A549 (cell line): Measurements from ENCODE around the gene PCDHGA7. TPM values are rescaled to one million over a fixed set of nuclear protein-coding genes. Genes with fewer than 3 reads are reported as not detected.

Source experiments
- polyA plus RNA-seq, 4 experiments: library from polyadenylated mRNA; depleted of rRNA in 3 of 4; stranded (reverse); fragments of >200 nt; fragmentation: RNase III in 1 of 4; extraction: RNeasy Plus Mini Kit Qiagen cat#74134 plus additional on column Dnase treatment in 1 of 4; gene quantifications; 2 replicates in 3 of 4; 3 replicates in 1 of 4; pipeline ENCODE4 v1.2.3, GENCODE V29; 2011 to 2017

Gene PCDHGA7
- polyA plus RNA-seq, 2 of the 4 experiments (the other 2 are of a cell fraction) = 0.76 to 1.1 TPM

Other genes starting within 250 kb of the PCDHGA7 start
Only the 30 nearest of the 36 such genes appear.
- gene PCDHB9, start 195.6 kb upstream of the PCDHGA7 start, polyA plus RNA-seq (2011; rRNA removed) = 0.12 TPM in 1 of 2 replicates, not detected in the other
- 0.01 to 0.13 TPM (median 0.11 TPM) in 3 replicates for gene PCDHB9, start 195.6 kb upstream of the PCDHGA7 start, polyA plus RNA-seq (2017; fragmentation: RNase III; extraction: RNeasy Plus Mini Kit Qiagen cat#74134 plus additional on column Dnase treatment)
- 0.03 and 0.06 TPM in 2 replicates for gene PCDHB10, start 190.4 kb upstream of the PCDHGA7 start, polyA plus RNA-seq (2011; rRNA removed)
- 0.04 TPM in 1 of 3 replicates, not detected in the others for gene PCDHB10, start 190.4 kb upstream of the PCDHGA7 start, polyA plus RNA-seq (2017; fragmentation: RNase III; extraction: RNeasy Plus Mini Kit Qiagen cat#74134 plus additional on column Dnase treatment)
- gene PCDHB11, start 183.1 kb upstream of the PCDHGA7 start, polyA plus RNA-seq (2011; rRNA removed) = 0.21 and 0.22 TPM in 2 replicates
- 0.05 to 0.08 TPM (median 0.07 TPM) in 3 replicates for gene PCDHB11, start 183.1 kb upstream of the PCDHGA7 start, polyA plus RNA-seq (2017; fragmentation: RNase III; extraction: RNeasy Plus Mini Kit Qiagen cat#74134 plus additional on column Dnase treatment)
- gene PCDHB12, start 174.0 kb upstream of the PCDHGA7 start, polyA plus RNA-seq (2011; rRNA removed) = 0.05 TPM in 2 replicates
- gene PCDHB12, start 174.0 kb upstream of the PCDHGA7 start, polyA plus RNA-seq (2017; fragmentation: RNase III; extraction: RNeasy Plus Mini Kit Qiagen cat#74134 plus additional on column Dnase treatment) = not detected in 3 replicates
- gene PCDHB13, start 168.8 kb upstream of the PCDHGA7 start, polyA plus RNA-seq (2011; rRNA removed) = 0.19 and 0.28 TPM in 2 replicates
- 0.05 to 0.08 TPM (median 0.08 TPM) in 3 replicates for gene PCDHB13, start 168.8 kb upstream of the PCDHGA7 start, polyA plus RNA-seq (2017; fragmentation: RNase III; extraction: RNeasy Plus Mini Kit Qiagen cat#74134 plus additional on column Dnase treatment)
- gene PCDHB14, start 159.4 kb upstream of the PCDHGA7 start, polyA plus RNA-seq (2011; rRNA removed) = 0.13 and 0.14 TPM in 2 replicates
- gene PCDHB14, start 159.4 kb upstream of the PCDHGA7 start, polyA plus RNA-seq (2017; fragmentation: RNase III; extraction: RNeasy Plus Mini Kit Qiagen cat#74134 plus additional on column Dnase treatment) = 0.05 to 0.12 TPM (median 0.09 TPM) in 3 replicates
- gene PCDHB15, start 137.3 kb upstream of the PCDHGA7 start, polyA plus RNA-seq (2011; rRNA removed) = 0.09 and 0.13 TPM in 2 replicates
- gene PCDHB15, start 137.3 kb upstream of the PCDHGA7 start, polyA plus RNA-seq (2017; fragmentation: RNase III; extraction: RNeasy Plus Mini Kit Qiagen cat#74134 plus additional on column Dnase treatment) = 0.04 to 0.12 TPM (median 0.05 TPM) in 3 replicates
- 0.08 TPM in 1 of 2 replicates, not detected in the other for gene SLC25A2, start 78.7 kb upstream of the PCDHGA7 start, polyA plus RNA-seq (2011; rRNA removed)
- gene SLC25A2, start 78.7 kb upstream of the PCDHGA7 start, polyA plus RNA-seq (2017; fragmentation: RNase III; extraction: RNeasy Plus Mini Kit Qiagen cat#74134 plus additional on column Dnase treatment) = not detected in 3 replicates
- gene TAF7, start 62.0 kb upstream of the PCDHGA7 start, polyA plus RNA-seq (2011; rRNA removed) = 78.1 and 90.6 TPM in 2 replicates
- 67.3 to 72.6 TPM (median 71.3 TPM) in 3 replicates for gene TAF7, start 62.0 kb upstream of the PCDHGA7 start, polyA plus RNA-seq (2017; fragmentation: RNase III; extraction: RNeasy Plus Mini Kit Qiagen cat#74134 plus additional on column Dnase treatment)
- 0.66 and 0.71 TPM in 2 replicates for gene PCDHGA1, start 52.2 kb upstream of the PCDHGA7 start, polyA plus RNA-seq (2011; rRNA removed)
- gene PCDHGA1, start 52.2 kb upstream of the PCDHGA7 start, polyA plus RNA-seq (2017; fragmentation: RNase III; extraction: RNeasy Plus Mini Kit Qiagen cat#74134 plus additional on column Dnase treatment) = 0.32 to 0.42 TPM (median 0.33 TPM) in 3 replicates
- 1.6 and 1.7 TPM in 2 replicates for gene PCDHGA2, start 44.0 kb upstream of the PCDHGA7 start, polyA plus RNA-seq (2011; rRNA removed)
- gene PCDHGA2, start 44.0 kb upstream of the PCDHGA7 start, polyA plus RNA-seq (2017; fragmentation: RNase III; extraction: RNeasy Plus Mini Kit Qiagen cat#74134 plus additional on column Dnase treatment) = 0.47 to 0.78 TPM (median 0.58 TPM) in 3 replicates
- gene PCDHGA3, start 38.9 kb upstream of the PCDHGA7 start, polyA plus RNA-seq (2011; rRNA removed) = 0.07 TPM in 1 of 2 replicates, not detected in the other
- gene PCDHGA3, start 38.9 kb upstream of the PCDHGA7 start, polyA plus RNA-seq (2017; fragmentation: RNase III; extraction: RNeasy Plus Mini Kit Qiagen cat#74134 plus additional on column Dnase treatment) = not detected in 3 replicates
- gene PCDHGB1, start 32.6 kb upstream of the PCDHGA7 start, polyA plus RNA-seq (2011; rRNA removed) = 3.7 and 3.9 TPM in 2 replicates
- 1.3 to 1.6 TPM (median 1.5 TPM) in 3 replicates for gene PCDHGB1, start 32.6 kb upstream of the PCDHGA7 start, polyA plus RNA-seq (2017; fragmentation: RNase III; extraction: RNeasy Plus Mini Kit Qiagen cat#74134 plus additional on column Dnase treatment)
- 0.48 and 0.61 TPM in 2 replicates for gene PCDHGA4, start 27.7 kb upstream of the PCDHGA7 start, polyA plus RNA-seq (2011; rRNA removed)
- gene PCDHGA4, start 27.7 kb upstream of the PCDHGA7 start, polyA plus RNA-seq (2017; fragmentation: RNase III; extraction: RNeasy Plus Mini Kit Qiagen cat#74134 plus additional on column Dnase treatment) = 0.10 to 0.15 TPM (median 0.13 TPM) in 3 replicates
- gene PCDHGB2, start 22.7 kb upstream of the PCDHGA7 start, polyA plus RNA-seq (2011; rRNA removed) = 0.36 and 0.54 TPM in 2 replicates
- gene PCDHGB2, start 22.7 kb upstream of the PCDHGA7 start, polyA plus RNA-seq (2017; fragmentation: RNase III; extraction: RNeasy Plus Mini Kit Qiagen cat#74134 plus additional on column Dnase treatment) = 0.04 to 0.05 TPM (median 0.05 TPM) in 3 replicates
- gene PCDHGA5, start 18.6 kb upstream of the PCDHGA7 start, polyA plus RNA-seq (2011; rRNA removed) = 0.37 and 0.57 TPM in 2 replicates
- 0.09 to 0.18 TPM (median 0.13 TPM) in 3 replicates for gene PCDHGA5, start 18.6 kb upstream of the PCDHGA7 start, polyA plus RNA-seq (2017; fragmentation: RNase III; extraction: RNeasy Plus Mini Kit Qiagen cat#74134 plus additional on column Dnase treatment)
- 1.1 and 1.2 TPM in 2 replicates for gene PCDHGB3, start 12.5 kb upstream of the PCDHGA7 start, polyA plus RNA-seq (2011; rRNA removed)
- gene PCDHGB3, start 12.5 kb upstream of the PCDHGA7 start, polyA plus RNA-seq (2017; fragmentation: RNase III; extraction: RNeasy Plus Mini Kit Qiagen cat#74134 plus additional on column Dnase treatment) = 0.16 to 0.44 TPM (median 0.28 TPM) in 3 replicates
- 0.98 and 1.0 TPM in 2 replicates for gene PCDHGA6, start 8.9 kb upstream of the PCDHGA7 start, polyA plus RNA-seq (2011; rRNA removed)
- gene PCDHGA6, start 8.9 kb upstream of the PCDHGA7 start, polyA plus RNA-seq (2017; fragmentation: RNase III; extraction: RNeasy Plus Mini Kit Qiagen cat#74134 plus additional on column Dnase treatment) = 0.22 to 0.37 TPM (median 0.23 TPM) in 3 replicates
- gene PCDHGB4, start 5.0 kb downstream of the PCDHGA7 start, polyA plus RNA-seq (2011; rRNA removed) = 1.4 and 1.5 TPM in 2 replicates
- gene PCDHGB4, start 5.0 kb downstream of the PCDHGA7 start, polyA plus RNA-seq (2017; fragmentation: RNase III; extraction: RNeasy Plus Mini Kit Qiagen cat#74134 plus additional on column Dnase treatment) = 0.90 to 1.6 TPM (median 1.1 TPM) in 3 replicates
- gene PCDHGA8, start 9.9 kb downstream of the PCDHGA7 start, polyA plus RNA-seq (2011; rRNA removed) = 0.08 and 0.11 TPM in 2 replicates
- gene PCDHGA8, start 9.9 kb downstream of the PCDHGA7 start, polyA plus RNA-seq (2017; fragmentation: RNase III; extraction: RNeasy Plus Mini Kit Qiagen cat#74134 plus additional on column Dnase treatment) = 0.03 to 0.04 TPM (median 0.04 TPM) in 3 replicates
- 2.6 and 3.2 TPM in 2 replicates for gene PCDHGB5, start 15.2 kb downstream of the PCDHGA7 start, polyA plus RNA-seq (2011; rRNA removed)
- gene PCDHGB5, start 15.2 kb downstream of the PCDHGA7 start, polyA plus RNA-seq (2017; fragmentation: RNase III; extraction: RNeasy Plus Mini Kit Qiagen cat#74134 plus additional on column Dnase treatment) = 1.9 to 2.8 TPM (median 2.5 TPM) in 3 replicates
- 0.22 and 0.40 TPM in 2 replicates for gene PCDHGA9, start 20.0 kb downstream of the PCDHGA7 start, polyA plus RNA-seq (2011; rRNA removed)
- 0.01 to 0.09 TPM (median 0.03 TPM) in 3 replicates for gene PCDHGA9, start 20.0 kb downstream of the PCDHGA7 start, polyA plus RNA-seq (2017; fragmentation: RNase III; extraction: RNeasy Plus Mini Kit Qiagen cat#74134 plus additional on column Dnase treatment)
- gene PCDHGB6, start 25.3 kb downstream of the PCDHGA7 start, polyA plus RNA-seq (2011; rRNA removed) = 0.21 and 0.30 TPM in 2 replicates
- 0.08 to 0.09 TPM (median 0.09 TPM) in 3 replicates for gene PCDHGB6, start 25.3 kb downstream of the PCDHGA7 start, polyA plus RNA-seq (2017; fragmentation: RNase III; extraction: RNeasy Plus Mini Kit Qiagen cat#74134 plus additional on column Dnase treatment)
- gene PCDHGA10, start 30.2 kb downstream of the PCDHGA7 start, polyA plus RNA-seq (2011; rRNA removed) = 0.04 and 0.08 TPM in 2 replicates
- gene PCDHGA10, start 30.2 kb downstream of the PCDHGA7 start, polyA plus RNA-seq (2017; fragmentation: RNase III; extraction: RNeasy Plus Mini Kit Qiagen cat#74134 plus additional on column Dnase treatment) = 0.01 TPM in 1 of 3 replicates, not detected in the others
- 0.14 and 0.16 TPM in 2 replicates for gene PCDHGB7, start 34.9 kb downstream of the PCDHGA7 start, polyA plus RNA-seq (2011; rRNA removed)
- 0.03 to 0.06 TPM (median 0.05 TPM) in 3 replicates for gene PCDHGB7, start 34.9 kb downstream of the PCDHGA7 start, polyA plus RNA-seq (2017; fragmentation: RNase III; extraction: RNeasy Plus Mini Kit Qiagen cat#74134 plus additional on column Dnase treatment)
- 0.05 and 0.10 TPM in 2 replicates for gene PCDHGA11, start 38.3 kb downstream of the PCDHGA7 start, polyA plus RNA-seq (2011; rRNA removed)
- gene PCDHGA11, start 38.3 kb downstream of the PCDHGA7 start, polyA plus RNA-seq (2017; fragmentation: RNase III; extraction: RNeasy Plus Mini Kit Qiagen cat#74134 plus additional on column Dnase treatment) = 0.01 TPM in 1 of 3 replicates, not detected in the others
- 0.05 and 0.07 TPM in 2 replicates for gene PCDHGA12, start 47.8 kb downstream of the PCDHGA7 start, polyA plus RNA-seq (2011; rRNA removed)
- 0.03 TPM in 1 of 3 replicates, not detected in the others for gene PCDHGA12, start 47.8 kb downstream of the PCDHGA7 start, polyA plus RNA-seq (2017; fragmentation: RNase III; extraction: RNeasy Plus Mini Kit Qiagen cat#74134 plus additional on column Dnase treatment)
- 1.6 and 1.9 TPM in 2 replicates for gene PCDHGC3, start 93.2 kb downstream of the PCDHGA7 start, polyA plus RNA-seq (2011; rRNA removed)
- 4.9 to 5.3 TPM (median 5.2 TPM) in 3 replicates for gene PCDHGC3, start 93.2 kb downstream of the PCDHGA7 start, polyA plus RNA-seq (2017; fragmentation: RNase III; extraction: RNeasy Plus Mini Kit Qiagen cat#74134 plus additional on column Dnase treatment)
- gene PCDHGC4, start 102.3 kb downstream of the PCDHGA7 start, polyA plus RNA-seq (2011; rRNA removed) = 0.06 and 0.07 TPM in 2 replicates
- gene PCDHGC4, start 102.3 kb downstream of the PCDHGA7 start, polyA plus RNA-seq (2017; fragmentation: RNase III; extraction: RNeasy Plus Mini Kit Qiagen cat#74134 plus additional on column Dnase treatment) = 0.03 TPM in 1 of 3 replicates, not detected in the others
- gene PCDHGC5, start 106.3 kb downstream of the PCDHGA7 start, polyA plus RNA-seq (2011; rRNA removed) = 0.08 TPM in 1 of 2 replicates, not detected in the other
- gene PCDHGC5, start 106.3 kb downstream of the PCDHGA7 start, polyA plus RNA-seq (2017; fragmentation: RNase III; extraction: RNeasy Plus Mini Kit Qiagen cat#74134 plus additional on column Dnase treatment) = 0.03 TPM in 1 of 3 replicates, not detected in the others